ENCODE results near the gene LAMA2.

LAMA2 gene

DNA sequence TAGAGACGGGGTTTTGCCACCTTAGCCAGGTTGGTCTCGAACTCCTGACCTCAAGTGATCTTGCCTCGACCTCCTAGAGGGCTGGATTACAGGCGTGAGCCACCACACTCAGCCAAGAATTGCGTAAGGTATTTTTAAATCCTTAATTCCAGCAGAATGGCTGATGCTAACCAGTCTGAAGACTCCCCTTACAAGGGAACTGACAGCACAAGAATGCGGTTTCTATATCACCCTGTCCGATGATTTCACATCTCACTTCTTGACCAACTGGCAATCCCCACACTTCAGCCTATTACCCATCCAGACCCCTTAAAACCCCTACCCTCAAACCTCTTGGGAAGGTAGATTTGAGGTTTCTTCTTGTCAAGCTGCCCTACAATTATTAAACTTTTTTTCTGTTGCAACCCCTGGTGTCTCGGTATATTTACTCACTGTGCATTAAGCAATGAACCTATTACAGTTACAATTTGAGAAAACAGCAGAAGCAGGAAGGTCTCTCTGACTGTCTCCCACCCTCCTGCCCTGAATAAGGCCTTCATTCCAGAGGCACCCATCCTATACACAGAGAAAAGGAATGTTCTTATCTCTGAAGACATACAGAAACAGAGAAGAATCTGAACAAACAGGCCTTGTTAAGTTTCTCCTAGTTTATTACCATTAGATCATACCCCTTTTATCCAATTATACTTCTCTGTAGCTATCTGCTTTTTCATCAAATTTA is 662.1 kb downstream of the LAMA2 start:
- TF ChIP-seq, protein P1, sequence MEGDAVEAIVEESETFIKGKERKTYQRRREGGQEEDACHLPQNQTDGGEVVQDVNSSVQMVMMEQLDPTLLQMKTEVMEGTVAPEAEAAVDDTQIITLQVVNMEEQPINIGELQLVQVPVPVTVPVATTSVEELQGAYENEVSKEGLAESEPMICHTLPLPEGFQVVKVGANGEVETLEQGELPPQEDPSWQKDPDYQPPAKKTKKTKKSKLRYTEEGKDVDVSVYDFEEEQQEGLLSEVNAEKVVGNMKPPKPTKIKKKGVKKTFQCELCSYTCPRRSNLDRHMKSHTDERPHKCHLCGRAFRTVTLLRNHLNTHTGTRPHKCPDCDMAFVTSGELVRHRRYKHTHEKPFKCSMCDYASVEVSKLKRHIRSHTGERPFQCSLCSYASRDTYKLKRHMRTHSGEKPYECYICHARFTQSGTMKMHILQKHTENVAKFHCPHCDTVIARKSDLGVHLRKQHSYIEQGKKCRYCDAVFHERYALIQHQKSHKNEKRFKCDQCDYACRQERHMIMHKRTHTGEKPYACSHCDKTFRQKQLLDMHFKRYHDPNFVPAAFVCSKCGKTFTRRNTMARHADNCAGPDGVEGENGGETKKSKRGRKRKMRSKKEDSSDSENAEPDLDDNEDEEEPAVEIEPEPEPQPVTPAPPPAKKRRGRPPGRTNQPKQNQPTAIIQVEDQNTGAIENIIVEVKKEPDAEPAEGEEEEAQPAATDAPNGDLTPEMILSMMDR (IDR thresholded peaks at IDR 0.05; ENCODE audit: low read depth, low read length, missing control alignments): no peak
- H3K4me3 ChIP-seq (replicated peaks; ENCODE audit: low read depth, low read length): no peak overlapping the region
- no peak for DNase-seq (ENCODE audit: extremely low read depth, low read depth)

DNA sequence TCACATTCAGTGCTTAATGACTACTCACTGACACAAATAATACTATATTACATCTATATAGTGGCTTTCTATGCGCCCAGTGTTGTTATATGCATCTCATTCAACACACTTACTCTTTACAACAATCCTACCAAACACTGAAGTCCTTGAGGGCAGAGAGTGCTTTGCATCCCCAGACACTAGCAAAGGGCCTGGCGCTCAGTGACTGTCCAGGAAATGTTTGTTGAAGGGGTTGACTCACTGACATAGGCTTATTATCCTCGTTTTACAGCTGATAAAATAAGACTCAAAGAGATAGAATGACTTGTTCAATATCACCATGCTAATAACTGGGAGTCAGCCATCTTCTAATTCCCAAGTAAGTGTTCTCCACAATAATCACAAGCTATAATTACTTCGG is 663.8 kb downstream of the LAMA2 start:
- H3K4me3 ChIP-seq (replicated peaks; ENCODE audit: low read depth, low read length): no peak overlapping the region
- DNase-seq (ENCODE audit: extremely low read depth, low read depth): no peak
- TF ChIP-seq, protein P1 (IDR thresholded peaks at IDR 0.05; ENCODE audit: low read depth, low read length, missing control alignments): no peak

DNA sequence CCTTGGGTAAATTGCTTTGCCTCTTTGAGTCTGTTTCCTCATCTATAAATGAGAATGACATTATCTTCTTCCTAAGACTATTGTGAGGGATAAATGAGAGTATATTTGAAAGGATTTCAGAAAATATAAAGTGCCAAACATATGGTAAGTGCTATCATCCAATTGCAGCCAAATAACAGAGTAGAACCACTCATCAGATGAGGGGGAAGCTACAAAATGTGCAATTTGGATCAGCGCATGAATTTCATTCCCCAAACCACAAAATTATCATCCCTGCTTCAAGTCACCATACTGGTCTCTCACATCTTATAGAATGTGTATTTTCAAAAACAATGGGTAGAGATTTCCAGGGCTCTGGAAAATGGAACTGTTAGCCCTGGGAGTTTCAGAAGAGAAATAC is 668.5 kb downstream of the LAMA2 start:
- TF ChIP-seq, protein P1 (IDR thresholded peaks at IDR 0.05; ENCODE audit: low read depth, low read length, missing control alignments): no peak
- no peak overlapping the region for H3K4me3 ChIP-seq (replicated peaks; ENCODE audit: low read depth, low read length)
- DNase-seq (ENCODE audit: extremely low read depth, low read depth): no peak

DNA sequence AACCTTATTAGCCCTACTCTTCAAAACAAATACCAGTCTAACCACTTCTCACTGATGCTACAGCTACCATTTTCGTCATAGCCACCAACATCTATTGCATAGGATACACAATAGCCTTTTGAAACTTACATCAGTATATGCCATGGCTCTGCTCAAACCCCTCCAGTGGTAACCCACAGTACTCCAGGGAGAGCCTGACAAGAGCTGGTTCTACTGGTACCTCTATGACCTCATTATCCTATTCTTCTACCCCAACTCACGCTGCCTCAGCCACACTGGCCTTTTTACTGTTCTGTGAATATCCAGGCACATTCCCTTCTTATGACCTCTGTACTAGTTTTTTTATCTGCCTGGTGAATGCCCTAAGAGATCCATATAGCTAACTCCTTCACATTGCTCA is 669.5 kb downstream of the LAMA2 start:
- TF ChIP-seq, protein P1 (IDR thresholded peaks at IDR 0.05; ENCODE audit: low read depth, low read length, missing control alignments): no peak
- H3K4me3 ChIP-seq (replicated peaks; ENCODE audit: low read depth, low read length): no peak overlapping the region
- no peak for DNase-seq (ENCODE audit: extremely low read depth, low read depth)

DNA sequence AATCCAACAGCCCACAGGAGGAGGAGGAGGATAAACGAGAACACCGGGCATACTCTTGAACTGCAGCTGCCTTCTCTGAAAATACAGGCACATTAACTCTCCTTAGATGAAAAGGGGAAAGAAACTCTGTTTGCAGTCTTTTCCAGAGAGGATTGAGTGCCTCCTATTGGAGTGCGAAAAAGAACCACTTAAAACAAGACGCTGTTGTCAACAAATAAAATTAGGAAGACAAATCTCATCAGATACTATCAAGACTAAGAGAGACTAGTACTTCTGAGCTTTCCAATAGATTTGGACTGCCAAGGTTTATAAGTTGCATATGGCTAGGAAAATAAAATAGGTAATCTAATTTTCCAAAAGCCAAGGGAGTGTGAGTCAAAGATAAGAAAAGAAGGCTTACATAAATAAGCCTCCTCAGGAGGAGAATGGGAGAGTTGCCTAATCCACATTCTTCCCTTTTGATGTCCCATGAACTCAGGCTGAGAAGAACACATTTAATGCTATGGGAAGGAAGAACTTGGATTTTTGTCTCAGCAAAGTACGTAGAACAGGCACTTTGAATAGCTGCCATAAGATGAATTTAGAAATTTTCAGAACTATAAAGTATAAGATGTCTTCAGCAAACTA is 672.4 kb downstream of the LAMA2 start:
- no peak for DNase-seq (ENCODE audit: extremely low read depth, low read depth)
- H3K4me3 ChIP-seq (replicated peaks; ENCODE audit: low read depth, low read length): no peak overlapping the region
- TF ChIP-seq, protein P1 (IDR thresholded peaks at IDR 0.05; ENCODE audit: low read depth, low read length, missing control alignments): no peak

DNA sequence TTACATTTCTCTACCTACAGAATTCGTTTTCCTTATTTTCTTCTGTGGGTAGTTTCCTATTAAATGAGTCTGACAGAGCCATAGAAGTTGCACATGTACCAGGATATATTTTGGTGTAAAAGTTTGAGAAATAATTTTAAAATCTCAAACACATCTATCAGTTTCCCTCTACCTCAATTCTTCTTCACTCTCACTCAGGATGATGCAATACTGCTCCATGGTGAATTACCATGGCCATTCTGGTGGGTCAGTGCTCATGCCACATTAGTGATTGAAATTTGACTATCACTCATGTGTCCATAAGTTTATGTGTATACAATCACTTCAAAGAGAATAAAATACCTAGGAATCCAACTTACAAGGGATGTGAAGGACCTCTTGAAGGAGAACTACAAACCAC is 675.3 kb downstream of the LAMA2 start:
- no peak overlapping the region for H3K4me3 ChIP-seq (replicated peaks; ENCODE audit: low read depth, low read length)
- DNase-seq (ENCODE audit: extremely low read depth, low read depth): no peak
- TF ChIP-seq, protein P1 (IDR thresholded peaks at IDR 0.05; ENCODE audit: low read depth, low read length, missing control alignments): no peak

Data from HFF-Myc (cell line).